ENCODE measurements around the gene MRPL42.
A peak's percentile ranks its signal among the peaks of the same experiment; 100 is the strongest.

Gene MRPL42

GRCh38 chr12:93438266-93439050 is 28.9 kb upstream of the MRPL42 start:
- H3K36me3 ChIP-seq (ENCODE audit: control insufficient read depth in 2 of 2, insufficient read depth in 1 of 2, low read length in 2 of 2): no peaks in the 10 kb centered on the region
- no peak overlapping the region for H3K4me3 ChIP-seq (ENCODE audit: low read depth, low read length)
- TF ChIP-seq GLI2 (tag by site-specific recombination; IDR thresholded peaks at IDR 0.05; ENCODE audit: borderline replicate concordance, low read depth) (no peak), ZNF132 (tag by site-specific recombination; IDR thresholded peaks at IDR 0.05; ENCODE audit: borderline replicate concordance) (no peak), ZNF571 (tag by site-specific recombination; IDR thresholded peaks at IDR 0.05) (no peak), PRDM2 (tag by site-specific recombination; IDR thresholded peaks at IDR 0.05; ENCODE audit: borderline replicate concordance) (no peak), PRDM10 (tag by site-specific recombination; IDR thresholded peaks at IDR 0.05) (peak; percentile 74), ZNF664 (tag by site-specific recombination; IDR thresholded peaks at IDR 0.05) (peak; percentile 97), PRDM1 (tag by site-specific recombination; IDR thresholded peaks at IDR 0.05) (no peak), ZNF449 (tag by site-specific recombination; IDR thresholded peaks at IDR 0.05) (no peak), HOXD13 (CRISPR knock-in tag; IDR thresholded peaks at IDR 0.05; ENCODE audit: borderline replicate concordance) (no peak), OSR2 (tag by site-specific recombination; IDR thresholded peaks at IDR 0.05) (no peak), SCRT2 (tag by site-specific recombination; IDR thresholded peaks at IDR 0.05) (peak; percentile 66)
- TF ChIP-seq, protein P1, sequence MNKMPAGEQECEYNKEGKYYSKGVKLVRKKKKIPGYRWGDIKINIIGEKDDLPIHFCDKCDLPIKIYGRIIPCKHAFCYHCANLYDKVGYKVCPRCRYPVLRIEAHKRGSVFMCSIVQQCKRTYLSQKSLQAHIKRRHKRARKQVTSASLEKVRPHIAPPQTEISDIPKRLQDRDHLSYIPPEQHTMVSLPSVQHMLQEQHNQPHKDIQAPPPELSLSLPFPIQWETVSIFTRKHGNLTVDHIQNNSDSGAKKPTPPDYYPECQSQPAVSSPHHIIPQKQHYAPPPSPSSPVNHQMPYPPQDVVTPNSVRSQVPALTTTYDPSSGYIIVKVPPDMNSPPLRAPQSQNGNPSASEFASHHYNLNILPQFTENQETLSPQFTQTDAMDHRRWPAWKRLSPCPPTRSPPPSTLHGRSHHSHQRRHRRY (tag by site-specific recombination; IDR thresholded peaks at IDR 0.05): no peak
- TF ChIP-seq, protein P2, sequence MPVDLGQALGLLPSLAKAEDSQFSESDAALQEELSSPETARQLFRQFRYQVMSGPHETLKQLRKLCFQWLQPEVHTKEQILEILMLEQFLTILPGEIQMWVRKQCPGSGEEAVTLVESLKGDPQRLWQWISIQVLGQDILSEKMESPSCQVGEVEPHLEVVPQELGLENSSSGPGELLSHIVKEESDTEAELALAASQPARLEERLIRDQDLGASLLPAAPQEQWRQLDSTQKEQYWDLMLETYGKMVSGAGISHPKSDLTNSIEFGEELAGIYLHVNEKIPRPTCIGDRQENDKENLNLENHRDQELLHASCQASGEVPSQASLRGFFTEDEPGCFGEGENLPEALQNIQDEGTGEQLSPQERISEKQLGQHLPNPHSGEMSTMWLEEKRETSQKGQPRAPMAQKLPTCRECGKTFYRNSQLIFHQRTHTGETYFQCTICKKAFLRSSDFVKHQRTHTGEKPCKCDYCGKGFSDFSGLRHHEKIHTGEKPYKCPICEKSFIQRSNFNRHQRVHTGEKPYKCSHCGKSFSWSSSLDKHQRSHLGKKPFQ (tag by site-specific recombination; IDR thresholded peaks at IDR 0.05): no peak
- TF ChIP-seq, protein P3, sequence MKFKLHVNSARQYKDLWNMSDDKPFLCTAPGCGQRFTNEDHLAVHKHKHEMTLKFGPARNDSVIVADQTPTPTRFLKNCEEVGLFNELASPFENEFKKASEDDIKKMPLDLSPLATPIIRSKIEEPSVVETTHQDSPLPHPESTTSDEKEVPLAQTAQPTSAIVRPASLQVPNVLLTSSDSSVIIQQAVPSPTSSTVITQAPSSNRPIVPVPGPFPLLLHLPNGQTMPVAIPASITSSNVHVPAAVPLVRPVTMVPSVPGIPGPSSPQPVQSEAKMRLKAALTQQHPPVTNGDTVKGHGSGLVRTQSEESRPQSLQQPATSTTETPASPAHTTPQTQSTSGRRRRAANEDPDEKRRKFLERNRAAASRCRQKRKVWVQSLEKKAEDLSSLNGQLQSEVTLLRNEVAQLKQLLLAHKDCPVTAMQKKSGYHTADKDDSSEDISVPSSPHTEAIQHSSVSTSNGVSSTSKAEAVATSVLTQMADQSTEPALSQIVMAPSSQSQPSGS (tag by site-specific recombination; IDR thresholded peaks at IDR 0.05; ENCODE audit: low read depth): no peak
- ChIA-PET POLR2A (no interaction called here), CTCF (interaction anchor here (0.6 to 2.4 kb wide), 3 partner anchors 19 to 64 kb away, joined by 3 to 11 read pairs (median 3); no protein-coding TSS in a partner anchor)
- H3K4me1 ChIP-seq (ENCODE audit: control insufficient read depth, insufficient read depth, low read length): peaks cover 27% of the 10 kb centered on the region
- no peaks in the 10 kb centered on the region for H3K9me3 ChIP-seq (ENCODE audit: control insufficient read depth, insufficient read depth, low read depth, low read length)
- H3K27ac ChIP-seq (ENCODE audit: extremely low read depth, low read depth, low read length): no peak overlapping the region
